A549 (cell line): ENCODE results near the gene MYO1H.

Experiments used
- CHD2 ChIP-seq: fragments of 150-350 bp; IDR thresholded peaks from 2 replicates; pipeline ENCODE4 v1.6.1; 2014; ENCODE audit warnings: low read length; ENCODE audit not compliant: partially characterized antibody
- CHD4 ChIP-seq: fragments of 200-600 bp; sonication (generic); IDR thresholded peaks from 2 replicates; pipeline ENCODE4 v1.6.1; 2016; ENCODE audit warnings: antibody characterized with exemption, mild to moderate bottlenecking, borderline replicate concordance
- EP300 ChIP-seq, 2 experiments: fragments of >200 bp; sonication (Bioruptor Twin); formaldehyde crosslinking; IDR thresholded peaks; 2 replicates in 1 of 2; 3 replicates in 1 of 2; pipeline ENCODE4 v1.6.1; 2016 to 2017
- HDAC2 ChIP-seq: fragments of 200-600 bp; sonication (generic); IDR thresholded peaks from 2 replicates; pipeline ENCODE4 v1.6.1; 2016
- JUNB ChIP-seq: fragments of >200 bp; sonication (Bioruptor Twin); formaldehyde crosslinking; IDR thresholded peaks from 2 replicates; pipeline ENCODE4 v1.6.1; 2016
- KDM1A ChIP-seq: fragments of 200-600 bp; sonication (generic); IDR thresholded peaks from 2 replicates; pipeline ENCODE4 v1.6.1; 2016; ENCODE audit warnings: low read depth, mild to moderate bottlenecking
- POLR2A ChIP-seq: IDR thresholded peaks from 2 replicates; pipeline ENCODE4 v1.6.1; 2012; ENCODE audit warnings: mild to moderate bottlenecking, low read length
- TF ChIP-seq, protein P1 (sequence below): fragments of >200 bp; sonication (Bioruptor Twin); formaldehyde crosslinking; IDR thresholded peaks from 3 replicates; pipeline ENCODE4 v1.5.1; 2016
- TF ChIP-seq, protein P2 (sequence below): IDR thresholded peaks from 2 replicates; pipeline ENCODE4 v1.6.1; 2012

DNA sequence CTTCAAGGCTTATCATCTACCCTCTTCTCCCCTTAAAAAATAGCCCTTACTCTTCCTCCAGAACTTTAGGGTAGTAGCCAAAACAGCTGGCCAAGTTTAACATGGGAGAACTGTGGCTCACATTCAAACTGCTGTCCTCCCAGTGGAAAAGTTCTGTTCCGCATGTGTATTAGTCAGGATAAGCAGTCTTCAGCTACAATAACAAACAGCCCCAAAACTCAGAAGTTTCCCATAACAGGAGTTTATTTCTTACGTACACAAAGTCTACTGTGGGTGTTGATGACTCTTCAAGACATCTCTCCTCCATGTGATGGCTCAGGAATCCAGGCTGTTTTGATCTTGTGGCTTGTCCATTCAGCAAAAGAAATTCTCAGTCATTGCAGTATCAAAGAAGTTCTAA is 35.5 kb downstream of the MYO1H start:
- TF ChIP-seq HDAC2 (no peak), POLR2A (no peak), CHD4 (no peak), EP300 (IDR thresholded peaks at IDR 0.05) (no peak), KDM1A (no peak), CHD2 (no peak), JUNB (no peak)
- TF ChIP-seq, protein P1, sequence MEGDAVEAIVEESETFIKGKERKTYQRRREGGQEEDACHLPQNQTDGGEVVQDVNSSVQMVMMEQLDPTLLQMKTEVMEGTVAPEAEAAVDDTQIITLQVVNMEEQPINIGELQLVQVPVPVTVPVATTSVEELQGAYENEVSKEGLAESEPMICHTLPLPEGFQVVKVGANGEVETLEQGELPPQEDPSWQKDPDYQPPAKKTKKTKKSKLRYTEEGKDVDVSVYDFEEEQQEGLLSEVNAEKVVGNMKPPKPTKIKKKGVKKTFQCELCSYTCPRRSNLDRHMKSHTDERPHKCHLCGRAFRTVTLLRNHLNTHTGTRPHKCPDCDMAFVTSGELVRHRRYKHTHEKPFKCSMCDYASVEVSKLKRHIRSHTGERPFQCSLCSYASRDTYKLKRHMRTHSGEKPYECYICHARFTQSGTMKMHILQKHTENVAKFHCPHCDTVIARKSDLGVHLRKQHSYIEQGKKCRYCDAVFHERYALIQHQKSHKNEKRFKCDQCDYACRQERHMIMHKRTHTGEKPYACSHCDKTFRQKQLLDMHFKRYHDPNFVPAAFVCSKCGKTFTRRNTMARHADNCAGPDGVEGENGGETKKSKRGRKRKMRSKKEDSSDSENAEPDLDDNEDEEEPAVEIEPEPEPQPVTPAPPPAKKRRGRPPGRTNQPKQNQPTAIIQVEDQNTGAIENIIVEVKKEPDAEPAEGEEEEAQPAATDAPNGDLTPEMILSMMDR, result no peak
- TF ChIP-seq, protein P2, sequence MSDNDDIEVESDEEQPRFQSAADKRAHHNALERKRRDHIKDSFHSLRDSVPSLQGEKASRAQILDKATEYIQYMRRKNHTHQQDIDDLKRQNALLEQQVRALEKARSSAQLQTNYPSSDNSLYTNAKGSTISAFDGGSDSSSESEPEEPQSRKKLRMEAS, result no peak
